Heart left ventricle (tissue), 16 donors: ENCODE measurements around the gene CDK6. TPM values are rescaled to one million over a fixed set of nuclear protein-coding genes. Genes with fewer than 3 reads are reported as not detected.

Experiments used
- ATAC-seq, 4 donors: fragments of 200-7000 bp; cut with Tn5 transposase; one replicate each; pipeline ENCODE4 v1.9.1; 2020 to 2022; ENCODE audit warnings: moderate library complexity in 4 of 4, mild to moderate bottlenecking in 3 of 4, moderate number of reproducible peaks in 1 of 4
- DNase-seq, 5 donors: peaks; one replicate each; pipeline ENCODE4 v3.0.0-alpha.2; 2020
- H3K27ac ChIP-seq, 12 donors: fragments of 200-600 bp; sonication (generic) in 4 of 12; one replicate each; pipeline versions ENCODE4 v1.5.0 to v1.8.0; 2016 to 2022; ENCODE audit warnings: mild to moderate bottlenecking in 2 of 12
- H3K27me3 ChIP-seq, 9 donors: fragments of 200-600 bp; sonication (generic) in 2 of 9; one replicate each; pipeline versions ENCODE4 v1.5.1 to v1.8.0; 2016 to 2022; ENCODE audit warnings: mild to moderate bottlenecking in 3 of 9
- H3K36me3 ChIP-seq, 9 donors: fragments of 200-600 bp; sonication (generic) in 2 of 9; one replicate each; pipeline versions ENCODE4 v1.5.0 to v1.8.0; 2018 to 2022; ENCODE audit warnings: mild to moderate bottlenecking in 2 of 9
- H3K4me1 ChIP-seq, 12 donors: fragments of 200-600 bp; sonication (generic) in 4 of 12; one replicate each; pipeline versions ENCODE4 v1.5.0 to v1.8.0; 2016 to 2022; ENCODE audit warnings: mild to moderate bottlenecking in 3 of 12
- H3K4me3 ChIP-seq, 12 donors: fragments of 200-600 bp; sonication (generic) in 4 of 12; one replicate each; pipeline versions ENCODE4 v1.5.0 to v1.8.0; 2017 to 2022; ENCODE audit warnings: mild to moderate bottlenecking in 9 of 12, moderate library complexity in 4 of 12
- H3K9me3 ChIP-seq, 12 donors: fragments of 200-600 bp; sonication (generic) in 4 of 12; one replicate each; pipeline versions ENCODE4 v1.5.0 to v1.8.0; 2016 to 2022; ENCODE audit warnings: mild to moderate bottlenecking in 1 of 12
- CTCF ChIP-seq, 12 donors: fragments of 200-600 bp; sonication (generic) in 4 of 12; IDR thresholded peaks; one replicate each; pipeline versions ENCODE4 v1.5.0 to v1.8.0; 2018 to 2022; ENCODE audit warnings: antibody characterized with exemption in 12 of 12, mild to moderate bottlenecking in 5 of 12
- POLR2A ChIP-seq, 2 donors: fragments of 450-650 bp; IDR thresholded peaks; one replicate each; pipeline ENCODE4 v1.6.1; 2017; ENCODE audit warnings: antibody characterized with exemption in 2 of 2, mild to moderate bottlenecking in 2 of 2, moderate library complexity in 2 of 2
- WGBS, 4 donors: extraction: QIAGEN DNeasy Blood & Tissue Kit in 2 of 4; methylation state at CpG; one replicate each; pipeline versions ENCODE4 v1.1.5 to v1.1.7; 2013 to 2018; 5-methylcytosine and 5-hydroxymethylcytosine counted together
- intact Hi-C, 10 donors: fragments of 100-400 bp; cut with DNase I; formaldehyde crosslinking; loops; one replicate each; pipeline versions ENCODE4 v1.11.1 to v1.14.2; 2022
- polyA plus RNA-seq, 2 donors: library from polyadenylated mRNA; stranded (reverse); fragments of 200-250 nt; gene quantifications; one replicate each; pipeline ENCODE4 v1.2.3, GENCODE V29; 2013
- total RNA-seq, 9 donors: library from RNA; depleted of rRNA in 2 of 9; stranded (reverse); fragments of >200 nt in 2 of 9; fragmentation: NEBNext Ultra II Directional in 3 of 9; extraction: Animal tissue kit (Norgen Biotek cat#: 25700) in 3 of 9; gene quantifications; one replicate each; pipeline versions ENCODE4 v1.1.0 to v1.2.4, GENCODE V29; 2016 to 2023
- donor health status: ischemic (EF 13 %, LVEDD 7.1; RV severe dilation, severe dysfunction).
- donor health status: healthy with polysubstance abuse.
- donor health status: DM: no; HTN: yes; CAD: no.
- donor health status: DM: no; HTN: no; CAD: no.
- donor health status: ischemic (EF 25% LVEDD 6.9; RV normal size, moderate dysfunction).
- donor health status: ischemic (EF 25% LVEDD 5.7; RV mildly dilated, moderate dysfunction).
- donor health status: healthy.
- donor health status: DM: yes; HTN: yes; CAD: no.
- donor health status: ischemic (EF 35%, LVEDD 5.7; RV mildly dilated, moderate dysfunction).
- donor health status: nonischemic (EF 11% LVEDD 7.7; RV severe dilation, severe dysfunction).
- donor health status: DM: yes; HTN: yes; CAD: no.
- donor health status: PGD.
- donor health status: ischemic (EF 29% LVEDD 5.4; RV normal size, mild dysfunction).
- donor health status: nonischemic (EF 23%, LVEDD 6.1; RV moderate dilation, normal function).

Gene CDK6
- total and polyA plus RNA-seq, 11 donors, result 2.2 to 40.5 (median 18.7) TPM

GRCh38 chr7:92557249-92557648 is 279.1 kb downstream of the CDK6 start:
- Histone ChIP-seq H3K4me3 (no peak overlapping the region), H3K36me3 (peaks cover 0 to 33% (median 16%) of the 10 kb centered on the region in 9 donors), H3K9me3 (no peaks in the 10 kb centered on the region), H3K4me1 (peaks cover 0 to 5% (median 0%) of the 10 kb centered on the region in 12 donors), H3K27me3 (no peaks in the 10 kb centered on the region), H3K27ac (no peak overlapping the region)
- WGBS, 4 donors, result 94 to 99% (median 96%) methylated on average over 2 of the region's 2 CpGs
- DNase-seq (no peak), ATAC-seq (peak in 2 of 4 donors; percentile 18 to 28)
- TF ChIP-seq CTCF (IDR thresholded peaks at IDR 0.05), result no peak
- TF ChIP-seq POLR2A (IDR thresholded peaks at IDR 0.05), result no peak
- intact Hi-C loops, result no loop called here

Other genes starting within 250 kb of the CDK6 start
- gene FAM133B, start 246.2 kb downstream of the CDK6 start, total RNA-seq, result 10 to 100 TPM in 6 of 9 donors, 1 to 10 TPM in 3; 7.9 to 14.1 (median 11.0) TPM
- 10 to 100 TPM; 11.0 to 17.4 TPM for gene FAM133B, start 246.2 kb downstream of the CDK6 start, polyA plus RNA-seq